Activated naive CD4-positive, alpha-beta T cell (primary cell): ENCODE data around the gene BOC.

Experiments used
- DNase-seq, 4 experiments: peaks; one replicate each; lab custom pipeline; 2025; lab: John Stamatoyannopoulos, UW

Gene BOC

GRCh38 chr3:113249601-113250000 is 38.2 kb downstream of the BOC start:
- DNase-seq = no peak

DNA sequence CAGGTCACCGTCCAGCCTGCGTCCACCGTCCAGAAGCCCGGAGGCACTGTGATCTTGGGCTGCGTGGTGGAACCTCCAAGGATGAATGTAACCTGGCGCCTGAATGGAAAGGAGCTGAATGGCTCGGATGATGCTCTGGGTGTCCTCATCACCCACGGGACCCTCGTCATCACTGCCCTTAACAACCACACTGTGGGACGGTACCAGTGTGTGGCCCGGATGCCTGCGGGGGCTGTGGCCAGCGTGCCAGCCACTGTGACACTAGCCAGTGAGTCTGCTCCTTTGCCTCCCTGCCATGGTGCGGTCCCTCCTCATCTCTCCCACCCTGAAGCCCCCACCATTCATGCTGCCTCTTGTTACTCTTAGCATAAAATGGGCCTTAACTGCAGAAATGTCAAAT is 39.2 kb downstream of the BOC start:
- no peak for DNase-seq

GRCh38 chr3:113251817-113252216 is 40.5 kb downstream of the BOC start:
- DNase-seq = no peak

DNA sequence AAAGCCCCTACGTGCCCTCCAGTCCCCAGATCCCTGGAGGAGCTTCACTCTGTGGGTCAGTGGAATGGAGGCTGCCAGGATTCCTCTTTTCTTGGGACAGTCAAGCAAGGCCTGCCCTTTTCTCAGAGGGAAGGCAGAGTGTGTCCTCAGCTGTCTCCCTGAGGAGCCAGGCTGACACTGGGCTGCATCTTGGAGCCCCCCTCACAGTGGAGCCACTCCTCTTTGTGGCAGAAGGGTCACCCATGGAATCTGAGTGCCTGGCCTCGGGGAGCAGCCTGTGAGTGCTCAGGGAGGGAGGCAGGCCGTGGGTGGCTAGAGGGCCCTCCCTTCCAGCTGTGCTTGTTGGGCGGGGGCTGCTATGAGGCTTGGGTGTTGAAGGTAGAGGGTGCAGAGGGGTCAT is 41.2 kb downstream of the BOC start:
- DNase-seq = no peak

- no peak for DNase-seq
These were observed 42.3 kb downstream of the BOC start for GRCh38 chr3:113253702-113254101.

- DNase-seq = no peak
These were observed 43.0 kb downstream of the BOC start for GRCh38 chr3:113254171-113254947.

- DNase-seq = no peak
These were observed 43.9 kb downstream of the BOC start for GRCh38 chr3:113255100-113255853.

- DNase-seq = no peak
These were observed 44.7 kb downstream of the BOC start for GRCh38 chr3:113255854-113256615.

DNA sequence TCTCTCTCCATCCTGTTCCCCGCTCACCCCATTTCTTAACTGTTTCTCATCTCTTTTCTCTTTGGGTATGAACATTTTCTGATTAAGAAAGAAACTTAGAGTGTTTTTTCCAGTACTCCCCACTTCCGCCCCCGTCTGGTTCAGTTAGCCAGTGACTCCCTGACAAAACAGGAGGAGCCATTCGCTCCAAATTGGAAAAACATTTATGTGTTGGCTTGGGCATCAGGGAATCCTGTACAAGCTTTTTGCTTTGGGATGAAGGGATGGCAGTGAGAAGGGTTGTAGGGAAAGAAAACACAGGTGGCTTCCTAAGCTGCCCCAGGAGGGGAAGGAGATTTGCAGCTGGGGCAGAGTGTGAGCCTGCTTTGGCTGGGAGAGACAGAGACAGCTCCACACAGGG is 47.0 kb downstream of the BOC start:
- no peak for DNase-seq

- no peak for DNase-seq
These were observed 47.8 kb downstream of the BOC start for GRCh38 chr3:113259196-113259595.

- DNase-seq = no peak
These were observed 49.8 kb downstream of the BOC start for GRCh38 chr3:113261063-113261625.

GRCh38 chr3:113261626-113262303 is 50.4 kb downstream of the BOC start:
- no peak for DNase-seq

DNA sequence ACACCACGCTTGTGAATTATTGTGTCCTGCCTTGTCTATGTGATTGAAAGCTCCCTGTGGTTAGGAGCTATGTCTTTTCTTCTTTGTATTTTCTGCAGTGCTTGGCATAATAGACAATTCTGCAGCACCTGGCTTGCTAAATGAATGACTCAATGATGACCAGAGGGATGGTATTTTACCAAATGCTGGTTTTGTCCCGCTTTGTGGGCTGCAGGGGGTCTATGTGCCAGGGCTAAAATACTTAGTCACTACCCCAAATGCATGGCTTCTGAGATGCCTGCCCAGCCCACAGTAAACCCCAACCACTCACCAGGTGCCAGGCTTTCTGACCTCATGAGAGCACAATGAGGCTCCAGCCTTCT is 50.9 kb downstream of the BOC start:
- no peak for DNase-seq

- no peak for DNase-seq
These were observed 51.7 kb downstream of the BOC start for GRCh38 chr3:113263020-113263419.

DNA sequence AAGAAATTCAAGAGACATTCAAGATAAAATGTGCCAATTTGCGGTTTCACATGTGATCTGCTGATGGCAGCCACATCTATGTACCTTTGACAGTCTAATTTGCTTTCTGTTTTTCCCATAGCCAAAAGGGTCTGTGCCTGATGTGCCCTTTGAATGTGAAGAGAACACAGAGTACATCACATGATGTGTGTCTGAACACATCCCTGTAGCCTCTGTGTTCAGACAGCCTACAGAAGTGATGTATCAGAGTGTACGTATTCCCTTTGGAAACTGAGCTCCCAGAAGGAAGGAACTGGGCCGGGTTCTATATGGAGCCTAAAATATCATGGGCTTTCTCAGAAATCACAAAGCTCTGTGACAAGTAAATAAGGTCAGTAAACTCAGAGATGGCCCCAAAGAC is 52.4 kb downstream of the BOC start:
- no peak for DNase-seq

GRCh38 chr3:113264283-113265131 is 53.1 kb downstream of the BOC start:
- DNase-seq = no peak

- DNase-seq = no peak
These were observed 53.9 kb downstream of the BOC start for GRCh38 chr3:113265231-113265630.

DNA sequence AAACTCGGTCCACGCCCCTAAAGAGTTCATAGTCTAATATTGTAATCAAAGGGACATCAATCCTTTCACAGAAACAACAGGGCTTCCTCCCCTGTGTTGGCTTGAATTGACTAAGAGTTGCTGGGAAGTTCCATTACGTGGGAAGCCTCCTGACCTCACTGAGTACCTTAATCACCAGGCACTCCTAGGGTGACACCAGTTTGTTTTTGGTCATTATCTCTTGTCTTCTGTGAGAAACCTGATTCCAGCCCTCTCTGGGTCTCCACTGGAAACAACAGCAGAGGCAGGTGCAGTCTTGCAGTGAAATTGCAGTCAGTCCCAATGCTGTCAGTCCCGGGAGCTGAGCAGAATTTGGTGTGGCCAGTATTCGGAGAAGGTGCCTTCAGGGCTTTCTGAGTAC is 55.4 kb downstream of the BOC start:
- DNase-seq = no peak

DNA sequence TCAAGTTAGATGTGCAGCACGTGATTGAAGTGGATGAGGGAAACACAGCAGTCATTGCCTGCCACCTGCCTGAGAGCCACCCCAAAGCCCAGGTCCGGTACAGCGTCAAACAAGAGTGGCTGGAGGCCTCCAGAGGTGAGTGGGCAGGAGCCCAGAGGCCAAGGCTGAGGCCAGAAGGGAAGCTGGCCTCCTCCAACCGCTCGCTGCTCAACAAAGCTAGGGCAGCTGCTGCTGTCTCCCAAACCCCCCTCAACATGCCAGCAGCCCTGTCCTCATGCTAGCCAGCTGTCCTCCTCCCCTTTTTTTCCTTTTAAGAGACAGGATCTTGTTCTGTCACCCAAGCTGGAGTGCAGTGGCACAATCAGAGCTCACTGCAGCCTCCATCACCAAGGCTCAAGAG is 57.0 kb downstream of the BOC start:
- DNase-seq = no peak

DNA sequence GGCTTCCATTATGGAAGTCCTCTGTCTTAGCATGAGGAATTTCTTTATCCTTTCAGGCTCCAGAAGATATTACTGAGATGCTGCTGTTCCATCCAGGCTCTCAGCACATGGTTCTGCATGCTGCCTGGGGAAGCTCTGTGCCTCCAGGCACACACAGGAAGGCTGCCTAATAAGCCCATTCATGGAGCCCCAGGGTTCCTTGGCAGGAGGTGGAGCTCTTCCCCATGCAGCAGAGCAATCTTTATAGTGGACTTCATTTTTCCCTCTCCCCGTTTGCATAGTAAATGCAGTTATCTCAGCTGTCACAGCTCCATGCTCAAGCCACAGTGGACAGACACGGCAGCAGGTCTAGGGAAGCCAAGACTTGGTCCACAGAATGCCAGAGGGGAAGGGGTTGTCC is 57.6 kb downstream of the BOC start:
- DNase-seq = no peak

DNA sequence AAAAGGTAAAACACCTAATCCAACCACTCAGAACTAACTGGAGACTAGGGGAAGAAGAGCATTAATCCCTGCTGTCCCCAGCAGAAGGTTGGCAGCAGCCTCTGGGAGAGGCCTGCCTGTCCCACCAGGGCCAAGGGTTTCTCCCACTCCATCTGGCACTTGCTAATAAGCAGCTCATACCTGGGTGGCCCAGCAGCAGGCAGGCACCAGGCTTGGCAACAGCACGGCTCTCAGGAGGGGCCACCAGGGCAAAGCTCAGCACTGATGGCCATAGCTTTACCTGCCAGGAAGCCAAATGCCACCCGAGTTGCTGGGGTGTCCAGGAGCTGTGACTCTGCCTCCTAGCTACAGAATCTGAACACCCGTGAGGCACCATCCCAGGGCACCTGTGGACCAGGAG is 58.3 kb downstream of the BOC start:
- no peak for DNase-seq
